ENCODE measurements around the gene SATB1.

SATB1 gene

GRCh38 chr3:18376682-18377081 lies 48.5 kb downstream of the SATB1 start:
- no peak for TF ChIP-seq BACH2 (CRISPR knock-in tag; IDR thresholded peaks at IDR 0.05; ENCODE audit: borderline replicate concordance)
- TF ChIP-seq TOX (CRISPR knock-in tag; IDR thresholded peaks at IDR 0.05; ENCODE audit: borderline replicate concordance) = no peak
- no peak for TF ChIP-seq SNAI2 (CRISPR knock-in tag; IDR thresholded peaks at IDR 0.05)
- no peak for TF ChIP-seq ARNTL (CRISPR knock-in tag; IDR thresholded peaks at IDR 0.05; ENCODE audit: borderline replicate concordance, low read depth)
- TF ChIP-seq CSRNP3 (CRISPR knock-in tag; IDR thresholded peaks at IDR 0.05) = no peak
- TF ChIP-seq OSR1 (CRISPR knock-in tag; IDR thresholded peaks at IDR 0.05) = no peak
- TF ChIP-seq PPARA (CRISPR knock-in tag; IDR thresholded peaks at IDR 0.05; ENCODE audit: borderline replicate concordance) = no peak
- TF ChIP-seq ESRRG (CRISPR knock-in tag; IDR thresholded peaks at IDR 0.05) = no peak
- TF ChIP-seq ZC3H10 (CRISPR knock-in tag; IDR thresholded peaks at IDR 0.05) = no peak
- TF ChIP-seq ZFP30 (CRISPR knock-in tag; IDR thresholded peaks at IDR 0.05) = no peak
- TF ChIP-seq CREB5 (CRISPR knock-in tag; IDR thresholded peaks at IDR 0.05; ENCODE audit: low read depth) = no peak
- TF ChIP-seq ISL1 (CRISPR knock-in tag; IDR thresholded peaks at IDR 0.05) = no peak
- ATAC-seq = no peak

GRCh38 chr3:18372786-18373405 lies 52.2 kb downstream of the SATB1 start:
- TF ChIP-seq PPARA (CRISPR knock-in tag; IDR thresholded peaks at IDR 0.05; ENCODE audit: borderline replicate concordance) (no peak), TSHZ2 (CRISPR knock-in tag; IDR thresholded peaks at IDR 0.05) (no peak), CSRNP3 (CRISPR knock-in tag; IDR thresholded peaks at IDR 0.05) (no peak)
- ATAC-seq = no peak

GRCh38 chr3:18370672-18371071 lies 54.5 kb downstream of the SATB1 start:
- TF ChIP-seq ESRRG (CRISPR knock-in tag; IDR thresholded peaks at IDR 0.05) (no peak), CREB5 (CRISPR knock-in tag; IDR thresholded peaks at IDR 0.05; ENCODE audit: low read depth) (no peak), ZNF70 (CRISPR knock-in tag; IDR thresholded peaks at IDR 0.05) (no peak), ZNF8 (CRISPR knock-in tag; IDR thresholded peaks at IDR 0.05) (no peak), CSRNP3 (CRISPR knock-in tag; IDR thresholded peaks at IDR 0.05) (no peak), ARNTL (CRISPR knock-in tag; IDR thresholded peaks at IDR 0.05; ENCODE audit: borderline replicate concordance, low read depth) (no peak), ZNF565 (CRISPR knock-in tag; conservative IDR thresholded peaks at IDR 0.05; ENCODE audit: low read depth) (no peak), ZFP30 (CRISPR knock-in tag; IDR thresholded peaks at IDR 0.05) (no peak), TSHZ2 (CRISPR knock-in tag; IDR thresholded peaks at IDR 0.05) (no peak), PATZ1 (CRISPR knock-in tag; IDR thresholded peaks at IDR 0.05; ENCODE audit: borderline replicate concordance) (no peak), CSDC2 (CRISPR knock-in tag; IDR thresholded peaks at IDR 0.05) (no peak)
- no peak for ATAC-seq
